Stimulated activated CD8-positive, alpha-beta memory T cell treated with anti-CD3 and anti-CD28 coated beads, Interleukin-7, amount 100 ng/mL, for 4 hours (primary cell): ENCODE results near the gene TNRC6C.
"Not testable (repeated sequence)": the region's sequence is repeated elsewhere in the genome, so short reads cannot be mapped to it uniquely, and the experiment has no call there.

ENCODE experiments used
- DNase-seq, 2 donors: peaks; one replicate each; pipeline ENCODE4 v3.0.0-alpha.2; 2020; ENCODE audit warnings: low read depth in 2 of 2

Gene TNRC6C

GRCh38 chr17:78111727-78112517 is 153.4 kb downstream of the TNRC6C start:
- DNase-seq = no peak

GRCh38 chr17:78112518-78113471 is 154.3 kb downstream of the TNRC6C start:
- peak in 1 of 2 donors; percentile 58 for DNase-seq

DNA sequence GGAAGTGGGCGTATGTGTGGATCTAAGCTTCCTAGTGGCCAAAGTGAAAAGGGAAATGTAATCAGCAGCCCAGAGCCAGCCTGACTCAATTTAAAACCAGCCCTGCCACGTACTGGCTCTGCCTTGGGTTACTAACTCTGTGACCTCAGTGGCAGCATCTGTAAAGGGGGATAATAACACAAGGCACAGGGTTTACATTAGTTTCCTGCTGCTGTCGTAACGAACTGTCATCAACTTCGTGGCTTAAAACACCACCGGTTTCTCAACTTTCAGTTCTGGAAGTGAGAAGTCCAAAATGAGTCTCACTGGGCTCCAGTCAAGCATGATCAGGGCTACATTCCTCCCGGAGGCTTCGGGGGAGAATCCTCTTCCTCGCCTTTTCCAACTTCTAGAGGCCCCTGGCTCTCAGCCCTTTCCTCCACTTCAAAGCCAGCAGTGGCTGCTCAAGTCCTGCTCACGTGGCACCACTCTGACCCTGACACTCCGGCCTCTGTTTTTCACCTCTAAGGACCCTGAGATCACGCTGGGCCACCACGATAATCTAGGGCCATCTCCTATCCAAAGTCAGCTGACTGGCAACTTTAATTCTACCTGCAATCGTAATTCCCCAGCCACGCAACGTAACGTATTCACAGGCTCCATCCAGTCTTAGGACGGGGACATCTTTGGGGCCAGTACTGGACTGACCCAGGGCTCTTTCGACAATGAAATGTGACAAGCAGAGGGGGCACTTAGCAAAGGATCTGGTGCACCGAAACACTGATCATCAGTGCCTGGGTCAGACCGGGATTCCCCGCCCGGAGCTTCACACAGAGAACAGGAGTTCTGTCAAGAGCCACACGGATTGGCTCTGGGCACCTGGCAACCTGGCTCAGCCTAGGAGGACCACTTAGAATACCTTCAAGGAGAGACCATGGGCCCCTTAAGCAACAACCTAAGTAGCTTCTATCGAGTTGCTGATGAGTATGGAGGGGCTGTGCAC is 155.6 kb downstream of the TNRC6C start:
- no peak for DNase-seq

DNA sequence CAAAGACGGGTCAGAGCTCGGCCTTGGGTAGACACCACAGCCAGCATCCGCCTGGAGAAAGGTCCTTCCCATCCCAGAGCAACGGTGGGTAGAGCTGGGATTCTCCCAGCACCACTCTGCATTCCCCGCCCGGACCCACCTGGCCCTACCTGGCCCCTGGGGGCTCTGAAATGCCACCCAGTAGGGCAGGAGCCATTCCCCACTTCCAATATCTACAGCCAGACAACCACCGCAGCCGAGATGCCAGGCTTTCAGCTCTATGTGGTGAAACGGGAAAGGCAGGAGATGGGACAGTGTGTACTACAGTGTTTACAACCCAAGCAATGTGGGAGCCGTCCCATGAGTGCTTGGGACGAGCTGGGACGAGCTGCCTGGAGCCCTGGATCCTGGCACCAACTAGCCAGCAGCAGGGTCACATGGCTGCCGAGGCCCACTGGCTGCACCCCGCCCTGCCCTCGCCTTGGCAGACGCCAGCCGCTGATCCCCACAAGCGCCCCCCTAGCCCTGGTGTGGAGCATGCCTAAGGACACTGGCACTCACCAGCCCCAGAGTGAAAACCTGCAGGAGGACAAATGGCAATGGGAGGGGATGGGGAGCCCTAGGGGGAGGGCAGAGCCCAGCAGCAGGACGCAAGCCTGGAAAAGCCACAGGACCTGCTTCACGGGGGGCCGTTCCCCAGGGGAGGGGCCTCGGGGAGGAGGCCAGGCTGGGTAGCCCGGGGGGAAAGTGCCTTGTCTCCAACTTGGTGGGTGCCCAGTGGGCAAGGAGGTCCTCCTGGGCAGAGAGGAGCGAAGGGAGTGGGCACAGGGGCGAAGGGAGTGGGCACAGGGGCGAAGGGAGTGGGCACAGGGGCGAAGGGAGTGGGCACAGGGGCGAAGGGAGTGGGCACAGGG is 156.6 kb downstream of the TNRC6C start:
- no peak for DNase-seq

DNA sequence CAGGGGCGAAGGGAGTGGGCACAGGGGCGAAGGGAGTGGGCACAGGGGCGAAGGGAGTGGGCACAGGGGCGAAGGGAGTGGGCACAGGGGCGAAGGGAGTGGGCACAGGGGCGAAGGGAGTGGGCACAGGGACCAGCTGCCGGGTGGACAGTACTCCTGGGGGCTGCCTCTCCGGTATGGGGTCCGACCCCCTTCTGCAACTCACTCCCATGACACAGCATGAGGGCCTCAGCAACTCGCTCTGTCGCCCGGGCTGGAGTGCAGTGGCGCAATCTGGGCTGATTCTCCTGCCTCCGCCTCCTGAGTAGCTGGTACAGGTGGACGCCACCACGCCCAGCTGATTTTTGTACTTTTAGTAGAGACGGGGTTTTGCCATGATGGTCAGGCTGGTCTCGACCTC is 157.3 kb downstream of the TNRC6C start:
- DNase-seq = not testable (repeated sequence)

GRCh38 chr17:78116411-78116810 is 157.9 kb downstream of the TNRC6C start:
- DNase-seq = no peak

GRCh38 chr17:78117027-78117981 is 158.8 kb downstream of the TNRC6C start:
- no peak for DNase-seq

DNA sequence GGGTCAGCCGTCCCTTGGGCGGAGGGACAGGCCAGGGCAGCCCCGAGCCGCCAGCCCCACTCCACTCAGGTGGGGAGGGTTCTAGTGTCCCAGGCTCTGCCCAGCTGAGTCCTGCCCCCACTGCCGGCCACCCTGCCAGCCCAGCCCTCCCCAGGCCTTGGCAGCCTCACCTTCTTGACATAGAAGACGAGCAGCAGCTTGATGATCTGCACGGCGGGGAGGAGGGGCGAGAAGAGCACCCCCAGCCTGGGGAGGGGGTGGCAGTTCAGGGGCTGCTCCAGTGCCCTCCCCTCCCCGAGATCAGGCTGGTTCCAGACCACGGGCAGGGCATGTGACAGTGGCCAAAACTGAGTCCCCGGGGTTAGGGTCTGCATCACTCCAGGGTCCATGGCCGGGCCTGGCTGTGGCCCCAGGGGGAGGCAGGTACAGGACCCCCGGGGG is 160.3 kb downstream of the TNRC6C start:
- no peak for DNase-seq

GRCh38 chr17:78120537-78120936 is 162.0 kb downstream of the TNRC6C start:
- DNase-seq = no peak

DNA sequence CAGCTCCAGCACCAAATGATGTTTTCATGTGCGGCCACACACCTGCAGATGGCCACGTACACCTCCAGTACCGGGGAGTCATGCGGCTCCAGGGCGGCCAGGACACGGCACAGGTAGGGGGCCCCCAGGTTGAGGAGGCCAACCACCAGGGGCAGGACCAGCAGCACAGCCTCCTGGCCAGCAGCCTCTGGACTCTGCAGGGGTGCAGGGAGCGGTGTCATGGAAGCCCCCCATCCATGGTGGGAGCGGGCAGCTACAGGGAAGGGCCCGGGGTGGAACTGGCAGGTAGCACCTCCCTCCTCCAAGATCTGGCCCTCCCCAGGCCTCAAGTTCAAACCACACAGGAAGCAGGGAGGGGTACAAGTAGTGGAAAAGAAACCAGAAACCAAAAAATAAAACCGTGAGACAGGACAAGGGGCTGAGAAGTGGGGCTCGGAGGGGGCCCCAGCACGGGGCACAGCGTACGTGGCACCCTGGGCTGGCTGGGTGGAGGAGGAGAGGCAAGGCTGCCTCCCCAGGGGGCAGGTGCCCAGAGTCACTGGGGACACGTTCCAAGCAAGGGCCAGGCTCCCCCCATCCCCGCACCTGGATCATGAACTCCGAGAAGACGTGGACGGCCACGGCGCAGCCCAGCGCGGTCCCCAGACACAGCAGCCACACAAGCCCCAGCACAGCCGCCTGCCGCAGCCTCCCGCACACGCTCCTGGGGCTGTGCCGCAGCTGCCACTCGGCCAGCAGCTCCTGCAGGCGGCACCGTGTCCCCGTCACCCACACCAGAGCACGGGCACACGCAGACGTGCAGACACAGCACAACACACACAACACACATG is 162.7 kb downstream of the TNRC6C start:
- DNase-seq = no peak

DNA sequence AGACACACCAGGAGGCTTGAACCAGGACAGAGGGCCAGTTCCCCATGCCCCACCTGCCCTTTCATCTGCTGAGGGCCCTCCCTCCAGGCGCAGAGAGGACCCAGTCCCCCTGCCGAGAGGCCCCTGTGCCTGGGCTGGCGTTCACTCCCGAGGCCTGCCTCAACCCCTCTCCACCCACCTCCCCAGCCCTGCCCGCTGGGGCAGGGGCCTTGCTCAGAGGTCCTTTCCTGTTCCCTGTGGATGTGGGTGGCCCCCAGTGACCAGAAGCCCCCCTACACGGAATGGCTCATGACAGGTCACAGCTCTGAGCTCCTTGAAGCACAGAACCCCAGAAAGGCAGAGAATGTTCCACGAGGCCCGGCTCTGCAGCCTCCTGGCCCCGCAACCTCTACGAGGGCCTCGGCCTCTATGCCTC is 163.3 kb downstream of the TNRC6C start:
- DNase-seq = no peak

GRCh38 chr17:78122216-78122930 is 163.9 kb downstream of the TNRC6C start:
- DNase-seq = no peak

- no peak for DNase-seq
These were observed 164.4 kb downstream of the TNRC6C start for GRCh38 chr17:78122931-78123249.

DNA sequence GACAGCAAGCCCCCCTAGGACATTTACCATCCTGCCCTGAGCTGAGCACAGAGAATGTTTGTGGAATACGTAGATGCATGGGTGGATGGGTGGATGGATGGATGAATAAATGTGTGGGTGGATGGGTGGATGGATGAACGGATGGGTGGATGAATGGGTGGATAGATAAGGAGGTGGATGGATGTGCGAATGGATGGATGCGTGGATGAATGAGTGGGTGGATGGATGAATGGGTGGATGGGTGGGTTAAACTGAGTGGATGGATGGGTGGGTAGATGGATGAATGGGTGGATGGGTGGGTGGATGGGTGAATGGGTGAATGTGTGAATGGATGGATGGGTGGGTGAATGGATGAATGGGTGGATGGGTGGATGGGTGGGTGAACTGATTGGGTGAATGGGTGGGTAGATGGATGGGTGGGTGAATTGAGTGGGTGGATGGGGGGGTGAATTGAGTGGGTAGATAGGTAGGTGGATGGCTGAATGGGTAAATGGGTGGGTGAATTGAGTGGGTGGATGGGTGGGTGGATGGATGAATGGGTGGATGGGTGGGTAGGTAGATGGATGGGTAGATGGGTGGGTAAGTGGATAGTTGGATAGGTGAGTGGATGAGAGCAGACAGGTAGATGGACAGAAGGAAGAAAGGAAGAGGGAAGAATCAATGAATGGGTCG is 164.9 kb downstream of the TNRC6C start:
- DNase-seq = no peak

DNA sequence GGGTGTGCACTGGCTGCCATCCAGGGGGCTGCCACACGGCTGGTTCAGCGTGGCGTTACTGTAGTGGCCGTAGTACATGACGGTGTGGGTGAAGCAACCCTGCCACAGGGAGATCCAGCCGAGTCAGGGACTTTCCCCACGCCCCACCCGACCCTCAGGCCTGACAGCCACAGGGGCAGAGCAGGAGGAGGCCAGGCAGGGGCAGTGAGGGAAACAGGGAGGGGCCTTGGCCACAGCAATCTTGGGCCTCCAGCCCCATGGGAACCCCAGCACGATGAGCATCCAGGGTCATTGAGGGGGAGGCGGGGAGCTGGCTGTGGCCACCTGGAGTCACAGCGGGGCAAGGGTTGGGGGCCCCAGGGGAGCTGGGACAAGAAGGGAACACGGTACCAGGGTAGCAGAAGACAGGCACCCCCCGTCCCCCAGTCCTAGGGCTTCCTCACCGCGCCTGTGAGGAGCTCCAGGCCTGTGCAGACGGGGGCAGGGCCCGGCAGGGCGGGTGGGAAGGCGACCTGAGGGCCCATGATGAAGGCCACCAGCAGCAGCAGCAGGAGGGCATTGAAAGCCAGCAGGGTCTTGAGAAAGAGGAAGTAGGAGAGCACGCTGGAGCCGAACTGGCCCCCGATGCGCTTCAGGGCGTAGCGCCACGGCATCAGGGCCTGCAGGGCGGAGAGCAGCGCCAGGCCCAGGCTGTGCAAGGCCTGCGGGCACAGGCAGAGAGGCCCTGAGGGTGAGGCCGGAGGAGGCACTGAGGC is 165.8 kb downstream of the TNRC6C start:
- no peak for DNase-seq

- no peak for DNase-seq
These were observed 166.3 kb downstream of the TNRC6C start for GRCh38 chr17:78124836-78125137.
